ENCODE data around the gene UBAP2L.

DNA sequence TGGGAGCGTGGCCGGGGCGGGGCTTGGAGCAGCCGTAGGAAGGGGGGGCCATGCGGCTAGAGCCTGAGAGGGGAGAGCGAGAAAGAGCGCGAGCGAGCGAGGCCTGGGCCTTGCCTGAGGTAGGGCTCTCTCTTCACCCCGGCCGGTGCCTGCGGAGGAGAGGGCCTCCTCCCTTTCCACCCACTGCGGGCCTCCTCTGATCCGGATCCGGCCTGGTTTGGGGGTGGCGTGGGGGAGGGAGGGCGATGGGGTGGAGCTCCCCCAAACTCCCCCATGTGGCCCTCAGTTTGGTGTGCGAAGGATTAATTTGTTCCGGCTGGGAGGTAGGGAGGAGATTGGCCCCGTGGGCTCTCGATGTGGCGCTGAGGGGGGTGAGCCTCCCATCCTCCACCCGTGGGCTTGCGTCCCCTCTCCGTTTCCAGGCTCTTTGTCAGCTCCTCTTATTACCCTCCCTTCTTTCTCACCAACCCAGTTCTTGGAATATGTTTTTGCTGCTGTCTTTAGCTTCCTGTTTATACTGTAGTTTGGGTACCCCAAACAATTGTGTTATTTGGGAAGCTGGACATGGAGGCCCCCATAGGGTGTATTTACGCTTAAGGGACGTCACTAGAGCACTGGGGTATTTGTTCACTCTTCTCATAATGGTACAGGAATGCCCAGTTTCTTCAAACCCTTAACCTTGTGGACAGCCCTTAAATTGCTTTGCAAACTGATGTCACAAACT, 685 bp downstream of the UBAP2L start:
- TF ChIP-seq, protein P1, sequence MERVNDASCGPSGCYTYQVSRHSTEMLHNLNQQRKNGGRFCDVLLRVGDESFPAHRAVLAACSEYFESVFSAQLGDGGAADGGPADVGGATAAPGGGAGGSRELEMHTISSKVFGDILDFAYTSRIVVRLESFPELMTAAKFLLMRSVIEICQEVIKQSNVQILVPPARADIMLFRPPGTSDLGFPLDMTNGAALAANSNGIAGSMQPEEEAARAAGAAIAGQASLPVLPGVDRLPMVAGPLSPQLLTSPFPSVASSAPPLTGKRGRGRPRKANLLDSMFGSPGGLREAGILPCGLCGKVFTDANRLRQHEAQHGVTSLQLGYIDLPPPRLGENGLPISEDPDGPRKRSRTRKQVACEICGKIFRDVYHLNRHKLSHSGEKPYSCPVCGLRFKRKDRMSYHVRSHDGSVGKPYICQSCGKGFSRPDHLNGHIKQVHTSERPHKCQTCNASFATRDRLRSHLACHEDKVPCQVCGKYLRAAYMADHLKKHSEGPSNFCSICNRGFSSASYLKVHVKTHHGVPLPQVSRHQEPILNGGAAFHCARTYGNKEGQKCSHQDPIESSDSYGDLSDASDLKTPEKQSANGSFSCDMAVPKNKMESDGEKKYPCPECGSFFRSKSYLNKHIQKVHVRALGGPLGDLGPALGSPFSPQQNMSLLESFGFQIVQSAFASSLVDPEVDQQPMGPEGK (CRISPR knock-in tag; IDR thresholded peaks at IDR 0.05; ENCODE audit: borderline replicate concordance): peak; percentile 73
- no peak; the same call in 1 of the 2 replicates for TF ChIP-seq TOX (CRISPR knock-in tag; IDR thresholded peaks at IDR 0.05; ENCODE audit: borderline replicate concordance)
- no peak for TF ChIP-seq CSDC2 (CRISPR knock-in tag; IDR thresholded peaks at IDR 0.05)
- TF ChIP-seq CREB5 (CRISPR knock-in tag; IDR thresholded peaks at IDR 0.05; ENCODE audit: low read depth): no peak
- no peak for TF ChIP-seq ARNTL (CRISPR knock-in tag; IDR thresholded peaks at IDR 0.05; ENCODE audit: borderline replicate concordance, low read depth)
- no peak for TF ChIP-seq PPARA (CRISPR knock-in tag; IDR thresholded peaks at IDR 0.05; ENCODE audit: borderline replicate concordance)
- TF ChIP-seq SNAI2 (CRISPR knock-in tag; IDR thresholded peaks at IDR 0.05): no peak
